ENCODE measurements around the gene SLIT3.

Gene SLIT3

GRCh38 chr5:168737066-168737465 lies 563.9 kb downstream of the SLIT3 start:
- no peak for TF ChIP-seq CTCF (IDR thresholded peaks at IDR 0.05; ENCODE audit: control insufficient read depth, extremely low read depth, insufficient read depth)
- no peak overlapping the region for H3K4me3 ChIP-seq (ENCODE audit: low read depth, low read length)
- DNase-seq (ENCODE audit: low read depth), result no peak

DNA sequence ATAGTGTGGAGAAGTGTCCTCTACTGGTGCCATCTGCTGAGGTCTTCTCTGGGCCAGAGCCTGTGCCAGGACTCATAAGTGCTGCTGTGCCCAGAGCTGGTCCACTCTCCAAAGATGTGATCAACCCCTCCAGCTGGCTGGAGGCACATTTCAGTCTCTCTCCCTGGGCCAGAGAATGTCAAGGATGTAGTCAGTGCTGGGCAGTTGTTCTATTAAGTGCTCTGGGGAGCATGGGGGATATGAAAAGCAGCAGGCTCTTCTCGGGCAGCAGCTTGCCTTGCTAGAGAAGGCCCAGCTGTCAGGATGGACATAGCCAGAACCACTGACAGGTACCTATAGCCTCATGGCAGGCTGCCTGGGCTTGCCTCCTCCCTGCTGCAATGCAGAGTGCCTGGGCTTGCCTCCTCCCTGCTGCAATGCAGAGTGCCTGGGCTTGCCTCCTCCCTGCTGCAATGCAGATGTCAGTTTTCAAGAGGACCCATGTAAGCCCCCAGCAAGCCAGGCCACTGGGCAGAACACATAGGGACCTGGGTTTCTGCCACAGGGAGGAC lies 564.6 kb downstream of the SLIT3 start:
- no peak for DNase-seq (ENCODE audit: low read depth)
- no peak for TF ChIP-seq CTCF (IDR thresholded peaks at IDR 0.05; ENCODE audit: control insufficient read depth, extremely low read depth, insufficient read depth)

GRCh38 chr5:168734620-168735300 lies 566.2 kb downstream of the SLIT3 start:
- H3K4me3 ChIP-seq (ENCODE audit: low read depth, low read length), result no peak overlapping the region
- TF ChIP-seq CTCF (IDR thresholded peaks at IDR 0.05; ENCODE audit: control insufficient read depth, extremely low read depth, insufficient read depth), result no peak
- DNase-seq (ENCODE audit: low read depth), result no peak

More for the DNA sequence above, 564.6 kb downstream of the SLIT3 start:
- H3K4me3 ChIP-seq (ENCODE audit: low read depth, low read length), result no peak overlapping the region

DNA sequence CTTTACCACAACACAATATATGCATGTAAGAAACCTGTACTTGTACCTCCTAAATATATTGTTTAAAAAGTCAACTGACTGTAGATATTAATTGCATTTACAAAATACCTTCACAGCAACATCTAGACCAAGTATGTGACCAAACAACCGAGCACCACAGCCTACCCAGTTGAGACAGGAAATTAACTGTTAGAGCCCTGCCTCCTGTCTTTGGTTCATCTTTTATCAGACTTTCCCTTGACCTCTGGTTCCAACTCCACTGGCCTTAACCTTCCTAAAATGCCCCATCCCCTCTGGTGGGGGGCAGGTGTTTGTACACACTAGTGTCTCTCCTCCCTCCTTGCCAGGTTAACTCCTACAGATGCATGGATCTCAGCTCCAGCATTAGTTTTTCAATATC lies 566.8 kb downstream of the SLIT3 start:
- no peak for DNase-seq (ENCODE audit: low read depth)

GRCh38 chr5:168728546-168729211 lies 572.3 kb downstream of the SLIT3 start:
- no peak overlapping the region for H3K4me3 ChIP-seq (ENCODE audit: low read depth, low read length)
- no peak for TF ChIP-seq CTCF (IDR thresholded peaks at IDR 0.05; ENCODE audit: control insufficient read depth, extremely low read depth, insufficient read depth)
- DNase-seq (ENCODE audit: low read depth), result no peak

More for the DNA sequence above, 566.8 kb downstream of the SLIT3 start:
- TF ChIP-seq CTCF (IDR thresholded peaks at IDR 0.05; ENCODE audit: control insufficient read depth, extremely low read depth, insufficient read depth), result no peak
- no peak overlapping the region for H3K4me3 ChIP-seq (ENCODE audit: low read depth, low read length)

DNA sequence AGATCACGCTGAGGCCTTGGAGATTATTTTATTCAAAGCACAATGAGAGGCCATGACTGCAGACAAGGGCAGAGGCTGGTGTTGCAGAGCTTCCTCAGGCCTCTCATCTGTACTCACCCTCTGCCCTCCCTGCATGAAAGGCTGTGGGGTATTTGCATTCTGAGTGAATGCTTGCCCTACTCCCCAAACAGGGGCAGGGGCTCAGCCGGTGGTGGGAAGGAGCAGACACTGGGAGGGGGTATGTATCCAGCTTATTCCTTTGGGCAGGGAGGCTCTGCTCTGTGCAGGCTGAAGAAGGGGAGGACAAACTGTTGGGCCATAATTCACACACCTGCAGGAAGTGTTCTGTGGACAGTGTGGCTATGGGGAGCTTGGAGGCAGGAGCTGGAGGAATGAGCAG lies 573.4 kb downstream of the SLIT3 start:
- no peak for DNase-seq (ENCODE audit: low read depth)
- no peak overlapping the region for H3K4me3 ChIP-seq (ENCODE audit: low read depth, low read length)
- TF ChIP-seq CTCF (IDR thresholded peaks at IDR 0.05; ENCODE audit: control insufficient read depth, extremely low read depth, insufficient read depth), result no peak
